K562 (cell line): ENCODE results near the gene UBE2E1. TPM values are rescaled to one million over a fixed set of nuclear protein-coding genes. Genes with fewer than 3 reads are reported as not detected.
A peak's percentile ranks its signal among the peaks of the same experiment; 100 is the strongest.

Experiments
- CBX3 ChIP-seq, 2 experiments: IDR thresholded peaks; 1 replicate in 1 of 2; 2 replicates in 1 of 2; pipeline ENCODE4 v1.6.1; 2012; ENCODE audit warnings: inconsistent platforms in 2 of 2, low read length in 2 of 2, borderline replicate concordance in 1 of 2, control low read depth in 1 of 2
- FOXM1 ChIP-seq, 2 experiments: fragments of 450-650 bp in 1 of 2; sonication (generic) in 1 of 2; formaldehyde crosslinking in 1 of 2; IDR thresholded peaks; 2 replicates each; pipeline versions ENCODE4 v1.6.1 to v1.9.0; 2017 to 2022; ENCODE audit warnings: low read depth in 2 of 2, mild to moderate bottlenecking in 2 of 2, missing genetic modification reagents in 1 of 2, moderate library complexity in 1 of 2
- HNRNPK ChIP-seq: fragments of 200-400 bp; formaldehyde crosslinking; IDR thresholded peaks from one replicate; pipeline ENCODE4 v1.6.1; 2018; ENCODE audit warnings: mild to moderate bottlenecking, low read depth, low read length; ENCODE audit not compliant: poor library complexity, severe bottlenecking
- NFE2L1 ChIP-seq: fragments of 450-650 bp; IDR thresholded peaks from 2 replicates; pipeline ENCODE4 v1.6.1; 2016; ENCODE audit warnings: missing genetic modification characterization, low read depth, mild to moderate bottlenecking, missing compliant biosample characterization, moderate library complexity, borderline replicate concordance
- RCOR1 ChIP-seq, 2 experiments: IDR thresholded peaks; 2 replicates each; pipeline ENCODE4 v1.6.1; 2012; ENCODE audit warnings: low read depth in 2 of 2, low read length in 2 of 2, borderline replicate concordance in 1 of 2, improper control_type of control experiment in 1 of 2
- RFX7 ChIP-seq: fragments of 250-450 bp; sonication (Bioruptor Pico); IDR thresholded peaks from 2 replicates; pipeline ENCODE4 v1.5.1; 2021; ENCODE audit warnings: mild to moderate bottlenecking
- SMARCB1 ChIP-seq: IDR thresholded peaks from 2 replicates; pipeline ENCODE4 v1.6.1; 2011; ENCODE audit warnings: improper control_type of control experiment, low read depth; ENCODE audit not compliant: insufficient read length
- ZKSCAN1 ChIP-seq: fragments of 150-350 bp; IDR thresholded peaks from 2 replicates; pipeline ENCODE4 v1.6.1; 2016; ENCODE audit warnings: low read depth, low read length
- ZNF3 ChIP-seq: fragments of 250-450 bp; sonication (Bioruptor Pico); IDR thresholded peaks from 2 replicates; pipeline ENCODE4 v1.5.0; 2021; ENCODE audit warnings: mild to moderate bottlenecking, moderate library complexity
- ZNF431 ChIP-seq: sonication (generic); formaldehyde crosslinking; IDR thresholded peaks from 2 replicates; pipeline ENCODE4 v1.8.0; 2022; ENCODE audit warnings: mild to moderate bottlenecking, missing genetic modification reagents
- polyA plus RNA-seq, 8 experiments: library from polyadenylated mRNA; depleted of rRNA in 4 of 8; stranded (reverse) in 5 of 8; unstranded in 3 of 8; fragments of >200 nt; fragmentation: Nextera tagmentation in 2 of 8; fragmentation: Illumina TruSeq in 1 of 8; extraction: Ambion mirVana in 2 of 8; extraction: Trizol in 1 of 8; gene quantifications; 2 replicates each; pipeline versions ENCODE4 v1.2.1 to v1.2.3, GENCODE V29; 2011 to 2014; ENCODE audit warnings: inconsistent platforms in 1 of 8, missing spikeins in 1 of 8
- total RNA-seq, 7 experiments: library from RNA; depleted of rRNA in 6 of 7; stranded (reverse); fragments of >200 nt in 6 of 7; fragmentation: Illumina TruSeq in 2 of 7; extraction: Trizol in 2 of 7; gene quantifications; 2 replicates each; pipeline versions ENCODE4 v1.2.1 to v1.2.3, GENCODE V29; 2011 to 2021; ENCODE audit warnings: low replicate concordance in 1 of 7
- TF ChIP-seq, protein P1 (sequence below), 2 experiments: fragments of 450-650 bp in 1 of 2; sonication (generic) in 1 of 2; formaldehyde crosslinking in 1 of 2; IDR thresholded peaks; 2 replicates each; pipeline versions ENCODE4 v1.7.1 to v1.9.0; 2016 to 2022; ENCODE audit warnings: inconsistent platforms in 1 of 2, mild to moderate bottlenecking in 1 of 2, missing genetic modification reagents in 1 of 2

The UBE2E1 gene
- total and polyA plus RNA-seq, 9 of the 15 experiments (the other 6 are each of a cell fraction or from before 2014, with no cell fraction given), result 54.4 to 294 (median 165) TPM

- TF ChIP-seq, protein P1, sequence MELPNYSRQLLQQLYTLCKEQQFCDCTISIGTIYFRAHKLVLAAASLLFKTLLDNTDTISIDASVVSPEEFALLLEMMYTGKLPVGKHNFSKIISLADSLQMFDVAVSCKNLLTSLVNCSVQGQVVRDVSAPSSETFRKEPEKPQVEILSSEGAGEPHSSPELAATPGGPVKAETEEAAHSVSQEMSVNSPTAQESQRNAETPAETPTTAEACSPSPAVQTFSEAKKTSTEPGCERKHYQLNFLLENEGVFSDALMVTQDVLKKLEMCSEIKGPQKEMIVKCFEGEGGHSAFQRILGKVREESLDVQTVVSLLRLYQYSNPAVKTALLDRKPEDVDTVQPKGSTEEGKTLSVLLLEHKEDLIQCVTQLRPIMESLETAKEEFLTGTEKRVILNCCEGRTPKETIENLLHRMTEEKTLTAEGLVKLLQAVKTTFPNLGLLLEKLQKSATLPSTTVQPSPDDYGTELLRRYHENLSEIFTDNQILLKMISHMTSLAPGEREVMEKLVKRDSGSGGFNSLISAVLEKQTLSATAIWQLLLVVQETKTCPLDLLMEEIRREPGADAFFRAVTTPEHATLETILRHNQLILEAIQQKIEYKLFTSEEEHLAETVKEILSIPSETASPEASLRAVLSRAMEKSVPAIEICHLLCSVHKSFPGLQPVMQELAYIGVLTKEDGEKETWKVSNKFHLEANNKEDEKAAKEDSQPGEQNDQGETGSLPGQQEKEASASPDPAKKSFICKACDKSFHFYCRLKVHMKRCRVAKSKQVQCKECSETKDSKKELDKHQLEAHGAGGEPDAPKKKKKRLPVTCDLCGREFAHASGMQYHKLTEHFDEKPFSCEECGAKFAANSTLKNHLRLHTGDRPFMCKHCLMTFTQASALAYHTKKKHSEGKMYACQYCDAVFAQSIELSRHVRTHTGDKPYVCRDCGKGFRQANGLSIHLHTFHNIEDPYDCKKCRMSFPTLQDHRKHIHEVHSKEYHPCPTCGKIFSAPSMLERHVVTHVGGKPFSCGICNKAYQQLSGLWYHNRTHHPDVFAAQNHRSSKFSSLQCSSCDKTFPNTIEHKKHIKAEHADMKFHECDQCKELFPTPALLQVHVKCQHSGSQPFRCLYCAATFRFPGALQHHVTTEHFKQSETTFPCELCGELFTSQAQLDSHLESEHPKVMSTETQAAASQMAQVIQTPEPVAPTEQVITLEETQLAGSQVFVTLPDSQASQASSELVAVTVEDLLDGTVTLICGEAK (IDR thresholded peaks at IDR 0.05), result 0 out of 2 replicates have a peak, but pooled peaks have one; percentile 20
- TF ChIP-seq, protein P1 (CRISPR knock-in tag; IDR thresholded peaks at IDR 0.05), result no peak
- TF ChIP-seq RFX7 (CRISPR knock-in tag) (no peak), SMARCB1 (peak; percentile 42), FOXM1 (IDR thresholded peaks at IDR 0.05; ENCODE audit: low read depth) (peak; percentile 53; the same call in 1 of the 2 replicates), FOXM1 (CRISPR knock-in tag; IDR thresholded peaks at IDR 0.05; ENCODE audit: low read depth) (no peak), RCOR1 (IDR thresholded peaks at IDR 0.05; ENCODE audit: borderline replicate concordance in 1 of 2, low read depth in 2 of 2, low read length in 2 of 2) (0 out of 4 replicates have a peak, but pooled peaks of 1 of the 2 experiments have one; percentile 20), NFE2L1 (peak; percentile 51; the same call in 1 of the 2 replicates), HNRNPK (no peak), CBX3 (IDR thresholded peaks at IDR 0.05; ENCODE audit: borderline replicate concordance in 1 of 2, low read length in 2 of 2) (peak in 1 of 2 experiments; percentile 47; a peak in 1 of 3 replicates), ZNF3 (CRISPR knock-in tag) (no peak), ZKSCAN1 (no peak), ZNF431 (CRISPR knock-in tag) (no peak)
Measured at GRCh38 chr3:23940775-23941174, 135.0 kb downstream of the UBE2E1 start (continued).
